GM18907 (cell line): Measurements from ENCODE around the gene ARHGEF17.
A peak's percentile ranks its signal among the peaks of the same experiment; 100 is the strongest.

Experiments used
- ATAC-seq: cut with Tn5 transposase; IDR thresholded peaks from one replicate; pipeline ENCODE4 v1.9.1; 2021; ENCODE audit warnings: mild to moderate bottlenecking, moderate library complexity; ENCODE audit not compliant: unreplicated experiment

Gene ARHGEF17

GRCh38 chr11:73313652-73314051 lies 5.6 kb downstream of the ARHGEF17 start:
- no peak for ATAC-seq

GRCh38 chr11:73314117-73314961 lies 6.3 kb downstream of the ARHGEF17 start:
- peak; percentile 37 for ATAC-seq

- ATAC-seq: no peak
Observed at GRCh38 chr11:73315293-73316020, 7.4 kb downstream of the ARHGEF17 start.

GRCh38 chr11:73316422-73316821 lies 8.3 kb downstream of the ARHGEF17 start:
- no peak for ATAC-seq

- no peak for ATAC-seq
Observed at GRCh38 chr11:73317373-73317772, 9.3 kb downstream of the ARHGEF17 start.

- ATAC-seq: no peak
Observed at GRCh38 chr11:73317803-73318202, 9.7 kb downstream of the ARHGEF17 start.

GRCh38 chr11:73318501-73319011 lies 10.5 kb downstream of the ARHGEF17 start:
- ATAC-seq: no peak

- ATAC-seq: no peak
Observed at GRCh38 chr11:73320763-73321603, 12.9 kb downstream of the ARHGEF17 start.

- ATAC-seq: no peak
Observed at GRCh38 chr11:73321604-73322381, 13.7 kb downstream of the ARHGEF17 start.

GRCh38 chr11:73322382-73323306 lies 14.6 kb downstream of the ARHGEF17 start:
- no peak for ATAC-seq

- ATAC-seq: no peak
Observed at GRCh38 chr11:73323464-73323863, 15.4 kb downstream of the ARHGEF17 start.

- no peak for ATAC-seq
Observed at GRCh38 chr11:73324116-73324515, 16.0 kb downstream of the ARHGEF17 start.

GRCh38 chr11:73324665-73325035 lies 16.6 kb downstream of the ARHGEF17 start:
- ATAC-seq: no peak

GRCh38 chr11:73325036-73325981 lies 17.2 kb downstream of the ARHGEF17 start:
- ATAC-seq: peak; percentile 67

- ATAC-seq: no peak
Observed at GRCh38 chr11:73326929-73327811, 19.1 kb downstream of the ARHGEF17 start.

GRCh38 chr11:73327812-73328364 lies 19.8 kb downstream of the ARHGEF17 start:
- no peak for ATAC-seq

- ATAC-seq: no peak
Observed at GRCh38 chr11:73330569-73331093, 22.6 kb downstream of the ARHGEF17 start.
